Stomach (tissue), 4 donors: ENCODE results near the gene WIZ.
A peak's percentile ranks its signal among the peaks of the same experiment; 100 is the strongest.

Experiments used
- CTCF ChIP-seq, 7 experiments: fragments of 450-650 bp in 4 of 7; fragments of 200-600 bp in 3 of 7; sonication (generic) in 3 of 7; IDR thresholded peaks; one replicate each; pipeline ENCODE4 v1.5.1; 2016 to 2019; ENCODE audit warnings: antibody characterized with exemption in 7 of 7, control low read depth in 2 of 7, mild to moderate bottlenecking in 1 of 7
- EP300 ChIP-seq: sonication (generic); formaldehyde crosslinking; IDR thresholded peaks from one replicate; pipeline ENCODE4 v1.6.1; 2017; ENCODE audit warnings: antibody characterized with exemption
- POLR2A ChIP-seq, 4 donors: fragments of 450-650 bp; IDR thresholded peaks; one replicate each; pipeline ENCODE4 v1.6.1; 2016; ENCODE audit warnings: antibody characterized with exemption in 4 of 4, control low read depth in 2 of 4, mild to moderate bottlenecking in 1 of 4, moderate library complexity in 1 of 4
- POLR2AphosphoS5 ChIP-seq, 3 donors: sonication (generic); formaldehyde crosslinking; IDR thresholded peaks; one replicate each; pipeline ENCODE4 v1.6.1; 2016; ENCODE audit warnings: antibody characterized with exemption in 3 of 3

GRCh38 chr19:15449620-15450527, at the start of gene WIZ:
- TF ChIP-seq POLR2A (IDR thresholded peaks at IDR 0.05), result no peak
- TF ChIP-seq POLR2AphosphoS5 (IDR thresholded peaks at IDR 0.05), result peak in 2 of 3 donors; percentile 11 to 54
- no peak for TF ChIP-seq CTCF (IDR thresholded peaks at IDR 0.05)
- TF ChIP-seq EP300, result no peak
